T-helper 2 cell treated with Interferon-gamma antibody and Interleukin-4, amounts not matched to agents 5 μg/mL and 100 μg/mL, for 36 hours (primary cell): ENCODE data around the gene CRYGA.
"Not testable (repeated sequence)": the region's sequence is repeated elsewhere in the genome, so short reads cannot be mapped to it uniquely, and the experiment has no call there.

ENCODE experiments used
- DNase-seq: peaks from one replicate; pipeline ENCODE4 v3.0.0; 2021; ENCODE audit warnings: low spot score
- H3K27ac Mint-ChIP-seq: one replicate; pipeline ENCODE4 v1.8.0; 2021; ENCODE audit warnings: mild to moderate bottlenecking, mixed read lengths
- H3K27me3 Mint-ChIP-seq: one replicate; pipeline ENCODE4 v1.8.0; 2021; ENCODE audit warnings: low read depth, mixed read lengths
- H3K36me3 Mint-ChIP-seq: one replicate; pipeline ENCODE4 v1.8.0; 2021; ENCODE audit warnings: low read depth, mixed read lengths
- H3K4me1 Mint-ChIP-seq: one replicate; pipeline ENCODE4 v1.8.0; 2021; ENCODE audit warnings: low read depth, mixed read lengths
- H3K4me3 Mint-ChIP-seq: one replicate; pipeline ENCODE4 v1.8.0; 2022; ENCODE audit warnings: mild to moderate bottlenecking, moderate library complexity, mixed read lengths
- H3K9me3 Mint-ChIP-seq: one replicate; pipeline ENCODE4 v1.8.0; 2021; ENCODE audit warnings: mixed read lengths

The CRYGA gene

DNA sequence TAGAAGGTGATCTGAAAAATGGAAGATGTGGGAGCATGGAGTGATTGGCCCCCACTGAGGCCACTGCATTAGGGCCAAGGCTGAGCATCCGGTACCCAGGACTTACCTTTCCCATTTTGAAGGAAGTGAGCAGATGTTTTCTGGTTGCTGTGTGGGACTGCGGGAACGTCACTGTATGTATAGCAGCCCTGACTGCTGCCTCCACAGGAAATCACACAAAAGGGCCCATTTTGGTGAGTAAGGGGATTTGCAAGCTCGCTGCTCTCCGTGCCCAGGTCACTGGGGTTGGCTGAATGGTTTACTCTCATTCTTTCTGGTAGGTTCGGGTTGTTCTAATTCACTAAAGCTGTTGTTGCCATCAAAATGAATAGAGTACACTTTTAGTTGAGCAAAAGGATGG is 17.4 kb downstream of the CRYGA start, which contains the start of gene CRYGB:
Gene CRYGB, minus strand, starts transcription at position 153 of the 400 bp plus-strand sequence. Its CDS starts 38 bp downstream, at position 115.
- no peak for DNase-seq

DNA sequence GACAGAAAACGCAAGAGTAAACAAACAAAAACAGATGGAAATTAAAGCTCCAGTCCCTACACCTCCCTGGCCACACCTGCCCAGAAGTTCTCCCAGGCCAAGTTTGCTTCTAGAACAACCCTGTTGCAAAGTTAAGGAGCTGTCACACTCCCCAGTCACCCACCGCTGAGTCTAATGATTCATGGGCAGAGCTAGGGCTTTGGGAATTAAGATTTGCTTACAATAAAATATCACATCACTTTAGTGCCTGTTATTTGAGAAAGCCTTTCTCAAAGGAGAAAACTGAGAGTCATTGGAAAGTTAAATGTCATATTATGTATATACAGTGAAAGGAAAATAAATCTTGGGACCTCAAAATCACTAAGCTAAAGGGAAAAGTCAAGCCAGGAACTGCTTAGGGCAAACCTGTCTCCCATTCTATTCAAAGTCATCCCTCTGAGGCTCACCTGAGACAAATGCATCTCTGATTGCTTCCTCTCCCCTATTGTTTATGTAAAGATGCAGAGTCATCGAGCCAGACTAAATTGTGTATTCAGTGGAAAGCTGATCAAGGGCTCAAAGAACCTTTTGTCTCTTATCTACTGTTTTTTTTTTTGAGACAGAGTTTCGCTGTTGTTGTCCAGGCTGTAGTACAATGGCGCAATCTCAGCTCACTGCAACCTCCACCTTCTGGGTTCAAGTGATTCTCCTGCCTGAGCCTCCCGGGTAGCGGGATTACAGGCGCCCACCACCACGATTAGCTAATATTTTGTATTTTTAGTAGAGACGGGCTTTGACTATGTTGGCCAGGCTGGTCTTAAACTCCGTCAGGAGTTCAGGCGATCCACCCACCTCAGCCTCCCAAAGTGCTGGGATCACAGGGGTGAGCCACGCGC is 20.2 kb downstream of the CRYGA start:
- no peaks in the 10 kb centered on the region for H3K9me3 Mint-ChIP-seq
- no peak overlapping the region for H3K27ac Mint-ChIP-seq
- H3K36me3 Mint-ChIP-seq = no peaks in the 10 kb centered on the region
- no peak overlapping the region for H3K4me3 Mint-ChIP-seq
- H3K27me3 Mint-ChIP-seq = peaks cover 2% of the 10 kb centered on the region
- no peaks in the 10 kb centered on the region for H3K4me1 Mint-ChIP-seq
- no peak for DNase-seq

More for the DNA sequence above, 17.4 kb downstream of the CRYGA start, which contains the start of gene CRYGB:
- Mint-ChIP-seq H3K9me3 (peaks cover 4% of the 10 kb centered on the region), H3K27me3 (peaks cover 8% of the 10 kb centered on the region), H3K4me1 (no peaks in the 10 kb centered on the region), H3K36me3 (no peaks in the 10 kb centered on the region), H3K27ac (no peak within 1 kb of the TSS), H3K4me3 (no peak within 1 kb of the TSS)

DNA sequence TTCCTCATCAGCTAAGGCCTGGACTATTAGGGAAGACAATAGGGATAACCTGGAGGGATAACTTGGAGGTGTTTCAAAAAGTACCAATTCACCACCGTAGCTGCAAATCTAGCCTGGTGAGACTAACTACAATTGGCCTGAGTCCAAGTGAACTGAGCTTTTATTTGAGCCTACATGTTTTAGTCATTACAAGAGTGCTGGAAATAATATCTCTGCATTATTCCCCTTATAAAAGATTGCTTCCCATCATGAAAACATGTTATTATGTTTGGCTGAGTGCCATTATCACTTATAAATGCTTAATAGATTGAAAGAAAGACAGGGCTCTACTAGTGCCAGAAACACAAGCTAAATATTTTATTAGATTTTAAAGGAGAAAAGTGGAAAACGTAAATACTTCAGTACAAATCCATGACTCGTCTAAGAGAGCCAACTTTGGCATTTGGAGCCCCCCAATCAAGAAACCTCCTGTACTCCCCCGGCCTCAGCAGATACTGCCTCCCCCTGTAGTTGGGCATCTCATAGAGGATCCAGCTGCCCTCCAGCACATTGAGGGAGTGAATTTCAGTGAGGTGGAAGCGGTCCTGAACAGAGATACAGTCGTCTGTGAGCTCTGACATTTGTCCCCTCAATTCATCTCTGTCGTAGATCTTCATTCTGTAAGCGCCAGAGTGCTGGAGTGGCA is 21.0 kb downstream of the CRYGA start:
- no peak for DNase-seq
- Mint-ChIP-seq H3K27ac (no peak overlapping the region), H3K36me3 (no peaks in the 10 kb centered on the region)

DNA sequence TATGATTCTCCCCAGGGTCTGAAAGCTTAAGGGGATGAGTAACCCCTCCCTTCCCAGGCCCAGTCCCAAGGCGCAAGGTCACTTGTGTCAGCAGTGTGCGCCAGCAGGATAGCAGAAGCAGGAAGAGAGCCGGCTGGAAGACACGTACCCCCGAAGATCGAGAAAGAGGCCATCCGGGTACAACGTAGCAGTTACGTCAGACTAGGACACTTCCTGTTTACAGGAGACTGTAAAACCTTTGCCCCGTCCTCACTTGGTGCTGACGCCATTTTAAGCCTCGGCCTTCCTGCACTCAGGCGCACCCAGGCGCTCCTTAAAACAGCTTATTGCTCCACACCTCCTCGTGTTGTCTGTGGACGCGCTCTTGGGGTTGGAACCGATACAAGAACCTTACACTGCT is 23.9 kb downstream of the CRYGA start:
- Mint-ChIP-seq H3K9me3 (no peaks in the 10 kb centered on the region), H3K27me3 (no peaks in the 10 kb centered on the region), H3K4me3 (no peak overlapping the region), H3K36me3 (no peaks in the 10 kb centered on the region), H3K27ac (no peak overlapping the region), H3K4me1 (peaks cover 9% of the 10 kb centered on the region)
- no peak for DNase-seq

More for the DNA sequence above, 21.0 kb downstream of the CRYGA start:
- Mint-ChIP-seq H3K9me3 (no peaks in the 10 kb centered on the region), H3K27me3 (peaks cover 2% of the 10 kb centered on the region), H3K4me1 (no peaks in the 10 kb centered on the region), H3K4me3 (no peak overlapping the region)

DNA sequence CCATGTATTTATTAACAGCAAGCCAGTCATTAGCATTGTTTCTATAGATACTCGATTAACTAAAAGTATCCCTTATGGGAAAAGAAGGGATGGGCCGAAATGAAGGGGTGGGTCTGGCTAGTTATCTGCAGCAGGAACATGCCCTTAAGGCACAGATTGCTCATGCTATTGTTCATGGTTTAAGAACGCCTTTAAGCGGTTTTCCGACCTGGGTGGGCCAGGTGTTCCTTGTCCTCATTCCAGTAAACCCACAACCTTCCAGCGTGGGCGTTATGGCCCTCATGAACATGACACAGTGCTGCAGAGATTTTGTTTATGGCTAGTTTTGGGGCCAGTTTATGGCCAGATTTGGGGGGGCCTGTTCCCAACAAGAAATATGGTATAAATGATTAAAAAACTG is 25.1 kb downstream of the CRYGA start:
- not testable (repeated sequence) for DNase-seq, H3K9me3 Mint-ChIP-seq, H3K36me3 Mint-ChIP-seq, H3K4me1 Mint-ChIP-seq, H3K27ac Mint-ChIP-seq, H3K4me3 Mint-ChIP-seq, H3K27me3 Mint-ChIP-seq

DNA sequence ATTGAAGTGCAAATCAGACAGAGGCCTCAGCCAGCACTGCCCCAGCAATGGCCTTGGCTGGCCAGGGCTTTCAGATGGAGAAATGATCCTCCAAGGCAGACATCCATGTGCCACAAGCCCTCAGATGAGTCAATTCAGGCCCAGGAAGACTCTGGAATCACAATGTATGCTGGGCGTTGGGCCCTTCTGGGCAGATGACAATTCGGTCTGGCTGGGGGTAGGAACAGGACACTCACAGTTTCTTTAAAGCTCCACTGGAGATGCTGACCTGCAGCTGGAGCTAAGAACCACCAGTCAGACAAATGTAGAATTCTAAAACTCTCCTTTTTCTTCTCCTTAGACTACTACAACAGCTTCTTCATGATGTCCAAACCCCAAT is 26.7 kb downstream of the CRYGA start:
- H3K27me3 Mint-ChIP-seq = peaks cover 3% of the 10 kb centered on the region
- H3K27ac Mint-ChIP-seq = no peak overlapping the region
- no peaks in the 10 kb centered on the region for H3K9me3 Mint-ChIP-seq
- no peaks in the 10 kb centered on the region for H3K36me3 Mint-ChIP-seq
- H3K4me3 Mint-ChIP-seq = no peak overlapping the region
- peaks cover 9% of the 10 kb centered on the region for H3K4me1 Mint-ChIP-seq
- DNase-seq = no peak

- H3K4me1 Mint-ChIP-seq = peaks cover 9% of the 10 kb centered on the region
- no peak overlapping the region for H3K27ac Mint-ChIP-seq
- no peak for DNase-seq
- H3K9me3 Mint-ChIP-seq = no peaks in the 10 kb centered on the region
- H3K4me3 Mint-ChIP-seq = no peak overlapping the region
- H3K36me3 Mint-ChIP-seq = no peaks in the 10 kb centered on the region
- peaks cover 3% of the 10 kb centered on the region for H3K27me3 Mint-ChIP-seq
Measured at GRCh38 chr2:208135794-208136715, 27.3 kb downstream of the CRYGA start.

DNA sequence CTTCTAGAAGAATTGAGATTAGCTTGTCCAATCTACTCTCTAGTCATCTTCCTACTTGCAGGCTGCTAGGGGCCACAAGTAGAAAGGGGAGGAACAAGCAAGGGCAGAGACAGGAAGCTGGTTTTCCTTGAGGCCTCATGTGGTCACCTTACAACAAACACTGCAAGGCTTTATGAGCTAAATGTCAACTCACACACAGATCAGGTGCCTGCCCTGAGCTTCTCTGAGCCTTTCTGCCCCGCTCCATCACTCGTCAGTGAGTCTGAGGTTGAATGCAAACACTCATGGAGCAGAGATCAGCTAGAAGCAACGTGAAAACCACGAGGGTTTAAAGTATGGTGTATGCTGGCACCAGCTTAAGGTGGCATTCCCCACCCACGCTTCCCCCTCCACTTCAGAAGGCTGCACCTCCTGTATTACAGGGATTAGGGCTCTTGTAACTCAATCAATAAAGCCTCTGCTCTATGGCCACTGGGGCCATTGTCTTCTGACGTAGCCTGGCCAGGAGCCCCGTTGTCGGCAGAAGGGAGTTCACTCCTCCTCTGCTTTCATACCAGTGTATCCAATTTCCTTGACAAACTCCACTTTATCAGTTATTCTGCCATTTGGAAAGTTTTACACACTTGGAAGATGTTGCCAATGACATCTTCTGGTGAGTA is 28.3 kb downstream of the CRYGA start:
- peak; percentile 17 for DNase-seq
- Mint-ChIP-seq H3K36me3 (no peaks in the 10 kb centered on the region), H3K4me3 (peak overlapping the region; percentile 46), H3K27ac (no peak overlapping the region), H3K4me1 (peaks cover 9% of the 10 kb centered on the region), H3K9me3 (no peaks in the 10 kb centered on the region), H3K27me3 (peaks cover 3% of the 10 kb centered on the region)

DNA sequence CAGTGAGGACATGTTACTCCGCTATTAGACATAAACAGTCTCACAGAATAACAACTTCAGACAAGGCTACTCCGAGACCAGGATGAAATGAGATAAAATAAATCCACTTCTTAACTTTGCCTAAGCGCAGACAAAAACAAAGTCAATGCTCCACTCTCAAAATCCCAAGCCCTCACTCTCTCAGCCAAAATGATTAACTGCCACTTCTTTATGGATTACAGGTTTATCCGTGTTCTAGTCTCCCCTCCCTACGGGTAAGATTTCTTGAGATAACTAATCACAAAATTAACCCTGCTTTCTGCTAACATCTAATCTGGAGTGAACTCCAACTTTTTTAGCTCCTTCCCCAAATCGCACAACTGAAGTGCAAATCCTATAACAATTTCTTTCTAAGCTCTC is 32.7 kb downstream of the CRYGA start:
- Mint-ChIP-seq H3K4me1 (peaks cover 9% of the 10 kb centered on the region), H3K4me3 (no peak overlapping the region), H3K9me3 (no peaks in the 10 kb centered on the region), H3K27me3 (peaks cover 21% of the 10 kb centered on the region), H3K36me3 (no peaks in the 10 kb centered on the region), H3K27ac (no peak overlapping the region)
- no peak for DNase-seq

GRCh38 chr2:208129744-208130711 is 33.4 kb downstream of the CRYGA start, which contains the start of gene CRYGC:
CRYGC (minus strand) TSS chr2:208129828; CDS start chr2:208129792, 36 bp downstream.
- H3K9me3 Mint-ChIP-seq = no peaks in the 10 kb centered on the region
- H3K27me3 Mint-ChIP-seq = peaks cover 28% of the 10 kb centered on the region
- no peak within 1 kb of the TSS for H3K4me3 Mint-ChIP-seq
- no peak for DNase-seq
- peaks cover 4% of the 10 kb centered on the region for H3K4me1 Mint-ChIP-seq
- H3K36me3 Mint-ChIP-seq = no peaks in the 10 kb centered on the region
- no peak within 1 kb of the TSS for H3K27ac Mint-ChIP-seq

DNA sequence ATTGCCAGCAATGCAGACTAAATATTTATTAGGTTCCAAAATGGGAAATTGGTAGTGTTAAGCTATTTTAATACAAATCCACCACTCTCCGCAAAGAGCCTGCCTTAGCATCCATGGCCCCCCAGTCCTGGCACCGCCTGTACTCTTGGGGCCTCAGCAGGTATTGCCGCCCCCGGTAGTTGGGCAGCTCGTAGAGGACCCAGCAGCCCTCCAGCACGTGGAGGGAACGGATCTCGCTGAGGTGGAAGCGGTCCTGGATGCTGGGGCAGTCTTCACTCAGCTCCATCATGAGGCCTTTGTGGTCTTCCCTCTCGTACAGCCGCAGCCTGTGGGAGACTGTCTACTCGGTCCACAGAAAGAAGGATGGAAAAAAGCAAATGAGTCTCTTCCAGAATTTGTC is 35.3 kb downstream of the CRYGA start:
- H3K9me3 Mint-ChIP-seq = no peaks in the 10 kb centered on the region

GRCh38 chr2:208127090-208127489 is 36.3 kb downstream of the CRYGA start:
- peaks cover 6% of the 10 kb centered on the region for H3K4me1 Mint-ChIP-seq
- H3K36me3 Mint-ChIP-seq = no peaks in the 10 kb centered on the region
- H3K27ac Mint-ChIP-seq = no peak overlapping the region
- H3K9me3 Mint-ChIP-seq = no peaks in the 10 kb centered on the region
- H3K4me3 Mint-ChIP-seq = no peak overlapping the region
- H3K27me3 Mint-ChIP-seq = peaks cover 41% of the 10 kb centered on the region
- no peak for DNase-seq

More for the DNA sequence above, 35.3 kb downstream of the CRYGA start:
- DNase-seq = no peak
- no peak overlapping the region for H3K4me3 Mint-ChIP-seq
- H3K27ac Mint-ChIP-seq = no peak overlapping the region
- H3K27me3 Mint-ChIP-seq = peaks cover 44% of the 10 kb centered on the region
- peaks cover 6% of the 10 kb centered on the region for H3K4me1 Mint-ChIP-seq
- no peaks in the 10 kb centered on the region for H3K36me3 Mint-ChIP-seq
